GM21526 (cell line): Measurements from ENCODE around the gene PPIE.
A peak's percentile ranks its signal among the peaks of the same experiment; 100 is the strongest.
"Not testable (repeated sequence)": the region's sequence is repeated elsewhere in the genome, so short reads cannot be mapped to it uniquely, and the experiment has no call there.

Experiments
- ATAC-seq: cut with Tn5 transposase; IDR thresholded peaks from one replicate; pipeline ENCODE4 v1.9.1; 2021; ENCODE audit warnings: moderate library complexity; ENCODE audit not compliant: unreplicated experiment, low FRiP score

PPIE gene

GRCh38 chr1:39776886-39777285, 38.2 kb downstream of the PPIE start:
- no peak for ATAC-seq

GRCh38 chr1:39777306-39777705, 38.6 kb downstream of the PPIE start:
- ATAC-seq, result no peak

DNA sequence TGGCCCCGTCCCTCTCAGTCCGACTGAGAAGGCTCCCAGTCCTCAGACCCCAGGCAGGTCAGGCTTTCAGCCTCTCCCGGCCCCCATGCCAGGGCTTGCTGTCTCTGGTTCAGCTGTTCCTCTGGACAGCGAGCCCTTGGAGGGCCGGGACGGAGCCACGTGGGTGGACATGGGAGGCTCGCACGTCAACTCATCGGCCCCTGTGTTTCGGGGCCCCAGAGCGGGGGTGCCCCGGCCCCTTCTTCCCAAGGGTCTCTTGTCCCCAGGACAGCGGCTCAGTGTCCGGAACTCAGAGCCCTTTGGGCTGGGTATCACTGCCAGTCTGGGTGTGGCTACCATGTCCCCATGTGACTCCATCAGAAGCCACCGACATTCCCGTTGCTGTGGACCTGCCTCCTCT, 39.2 kb downstream of the PPIE start:
- ATAC-seq, result not testable (repeated sequence)

- ATAC-seq, result not testable (repeated sequence)
These were observed 39.9 kb downstream of the PPIE start for GRCh38 chr1:39778463-39779099.

DNA sequence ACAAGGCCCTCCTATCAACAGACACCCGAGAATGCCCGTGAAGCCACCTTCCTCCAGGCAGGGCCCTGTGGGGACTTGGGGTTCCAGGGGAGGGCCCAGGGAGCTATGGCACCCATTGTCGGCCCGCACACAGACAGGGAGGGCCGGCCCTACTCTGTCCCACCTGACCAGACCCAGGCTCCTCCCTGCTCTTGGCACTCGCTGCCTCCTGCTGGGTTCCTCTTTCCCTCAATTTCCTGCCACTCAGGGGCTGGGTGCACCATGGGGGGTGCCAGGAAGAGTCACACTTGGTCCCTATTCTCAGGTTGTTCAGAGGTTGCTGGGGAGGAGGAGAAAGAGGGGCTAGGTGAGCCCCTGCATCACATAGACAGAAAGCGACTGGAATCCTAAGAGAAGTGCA, 40.5 kb downstream of the PPIE start:
- ATAC-seq, result no peak

- ATAC-seq, result no peak
These were observed 41.1 kb downstream of the PPIE start for GRCh38 chr1:39779821-39780220.

- no peak for ATAC-seq
These were observed 42.6 kb downstream of the PPIE start for GRCh38 chr1:39781349-39781715.

DNA sequence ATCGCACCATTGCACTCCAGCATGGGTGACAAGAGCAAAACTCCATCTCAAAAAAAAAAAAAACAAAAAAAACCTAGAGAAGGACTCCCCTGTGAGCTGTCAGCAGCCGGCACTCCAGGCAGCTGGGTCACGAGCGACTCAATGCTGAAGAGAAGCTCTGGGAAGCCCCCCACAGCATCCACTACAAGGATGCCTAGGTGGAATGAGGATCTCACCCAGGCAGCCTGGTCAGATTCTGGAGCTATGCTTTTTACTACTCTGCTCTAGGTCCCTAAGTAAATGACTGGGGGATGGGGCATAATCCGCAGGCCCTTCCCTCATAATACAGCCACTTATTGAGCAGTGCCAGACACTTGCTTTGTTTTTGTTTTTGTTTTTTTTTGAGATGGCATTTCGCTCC, 43.4 kb downstream of the PPIE start:
- ATAC-seq, result no peak

DNA sequence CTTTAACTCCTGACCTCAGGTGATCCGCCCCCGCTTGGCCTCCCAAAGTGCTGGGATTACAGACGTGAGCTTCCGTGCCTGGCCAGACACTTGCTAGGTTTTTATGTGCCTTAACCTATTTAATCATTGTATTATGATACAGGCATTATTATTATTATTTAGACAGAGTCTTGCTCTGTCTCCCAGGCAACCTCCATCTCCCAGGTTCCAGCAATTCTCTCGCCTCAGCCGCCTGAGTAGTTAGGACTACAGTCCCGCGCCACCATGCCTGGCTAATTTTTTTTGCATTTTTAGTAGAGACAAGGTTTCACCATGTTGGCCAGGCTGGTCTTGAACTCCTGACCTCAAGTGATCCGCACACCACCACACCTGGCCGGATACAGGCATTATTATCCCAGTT, 44.0 kb downstream of the PPIE start:
- ATAC-seq, result not testable (repeated sequence)

GRCh38 chr1:39786303-39787107, 47.8 kb downstream of the PPIE start:
- not testable (repeated sequence) for ATAC-seq

DNA sequence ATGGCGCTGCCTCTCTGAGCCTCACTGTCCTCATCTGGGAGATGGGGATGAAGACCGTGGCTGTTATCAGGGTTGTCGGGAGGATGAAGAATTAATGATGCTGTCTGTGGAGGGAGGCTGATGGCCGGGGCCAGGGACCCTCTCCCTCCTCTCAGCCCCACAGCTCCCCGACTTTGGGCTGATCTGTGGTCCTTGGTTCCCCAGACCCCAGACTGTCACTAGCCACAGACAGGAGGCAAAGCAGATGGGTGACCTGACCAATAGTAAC, 48.4 kb downstream of the PPIE start:
- not testable (repeated sequence) for ATAC-seq

GRCh38 chr1:39787468-39787867, 48.8 kb downstream of the PPIE start:
- ATAC-seq, result no peak

DNA sequence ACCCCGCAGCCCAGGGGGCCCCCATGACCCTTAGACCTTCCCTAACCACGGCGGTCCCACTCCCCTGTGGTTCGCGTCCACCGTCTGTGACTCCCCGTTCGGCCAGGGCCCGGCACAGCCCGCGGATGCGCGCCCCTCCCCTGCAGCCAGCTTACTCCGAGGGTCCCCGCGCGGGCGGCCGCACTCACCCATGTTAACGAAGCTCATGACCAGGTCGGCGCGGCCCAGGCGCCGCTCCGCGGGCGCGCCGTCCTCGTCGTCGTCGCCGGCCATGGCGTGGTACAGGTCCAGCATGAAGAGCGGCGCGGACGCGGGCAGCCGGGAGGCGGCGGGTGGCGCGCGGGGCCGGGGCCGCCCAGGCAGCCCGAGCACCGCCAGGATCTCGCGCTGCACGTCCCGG, 49.3 kb downstream of the PPIE start:
- ATAC-seq, result not testable (repeated sequence)

DNA sequence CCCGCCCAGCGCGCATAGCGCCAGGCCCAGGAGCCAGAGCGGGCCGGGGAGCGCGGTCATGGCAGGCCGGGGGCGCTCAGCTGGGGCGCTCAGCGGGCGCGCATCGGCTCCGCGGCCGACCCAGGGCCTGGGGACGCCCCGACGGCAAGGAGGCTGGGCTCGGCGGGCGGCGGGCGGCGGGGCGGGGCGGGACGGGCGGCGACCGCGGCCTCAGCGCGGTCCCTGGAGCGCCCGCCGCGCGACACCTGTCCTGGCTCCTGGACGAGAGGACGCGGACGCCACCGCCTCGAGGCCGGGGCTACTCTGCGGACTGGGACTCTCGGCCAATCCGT, 49.7 kb downstream of the PPIE start:
- peak; percentile 11 for ATAC-seq

GRCh38 chr1:39788758-39789570, 50.3 kb downstream of the PPIE start, which contains the start of gene BMP8B:
Gene BMP8B (minus strand): TSS chr1:39788865. CDS start chr1:39788485, 380 bp downstream.
- peak; percentile 60 for ATAC-seq

- ATAC-seq, result no peak
These were observed 51.0 kb downstream of the PPIE start for GRCh38 chr1:39789571-39790110.

DNA sequence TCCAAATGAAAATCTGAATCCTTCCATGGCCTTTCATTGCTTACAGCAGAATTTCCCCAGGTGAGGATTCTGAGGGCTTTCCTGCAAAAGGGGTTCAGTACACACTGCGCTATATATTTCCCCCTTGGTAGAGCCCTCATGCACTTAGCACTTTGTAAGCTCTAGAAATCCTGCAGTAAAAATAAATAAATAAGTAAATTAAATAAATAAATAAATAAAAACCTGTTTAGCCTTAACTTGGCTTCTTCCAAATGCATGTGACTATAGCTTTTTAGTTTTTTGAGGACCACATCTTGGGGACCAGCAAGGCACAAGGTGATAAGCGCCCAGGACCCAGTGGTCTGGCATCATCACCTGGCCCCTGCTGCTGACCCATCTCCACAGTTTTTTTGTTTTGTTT, 53.2 kb downstream of the PPIE start:
- no peak for ATAC-seq

DNA sequence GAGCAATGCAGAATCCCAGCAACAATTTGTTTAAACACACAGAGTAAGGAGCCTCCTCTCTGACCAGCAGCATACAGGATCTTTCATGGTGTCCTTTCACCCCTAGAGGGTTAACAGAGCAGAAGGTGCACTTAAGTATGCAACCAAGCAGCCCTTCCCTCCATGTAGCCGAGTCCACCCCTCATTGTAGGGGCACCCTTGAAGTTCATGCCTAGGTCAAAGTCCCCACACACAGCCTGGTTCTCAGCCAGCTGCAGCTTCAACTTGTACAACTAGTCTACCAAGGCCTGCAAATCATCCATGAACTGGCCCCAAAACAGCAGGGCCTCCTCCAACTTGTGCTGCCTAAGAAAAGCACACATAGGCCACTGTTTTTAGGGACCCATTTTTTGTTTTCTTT, 57.0 kb downstream of the PPIE start:
- ATAC-seq, result no peak

DNA sequence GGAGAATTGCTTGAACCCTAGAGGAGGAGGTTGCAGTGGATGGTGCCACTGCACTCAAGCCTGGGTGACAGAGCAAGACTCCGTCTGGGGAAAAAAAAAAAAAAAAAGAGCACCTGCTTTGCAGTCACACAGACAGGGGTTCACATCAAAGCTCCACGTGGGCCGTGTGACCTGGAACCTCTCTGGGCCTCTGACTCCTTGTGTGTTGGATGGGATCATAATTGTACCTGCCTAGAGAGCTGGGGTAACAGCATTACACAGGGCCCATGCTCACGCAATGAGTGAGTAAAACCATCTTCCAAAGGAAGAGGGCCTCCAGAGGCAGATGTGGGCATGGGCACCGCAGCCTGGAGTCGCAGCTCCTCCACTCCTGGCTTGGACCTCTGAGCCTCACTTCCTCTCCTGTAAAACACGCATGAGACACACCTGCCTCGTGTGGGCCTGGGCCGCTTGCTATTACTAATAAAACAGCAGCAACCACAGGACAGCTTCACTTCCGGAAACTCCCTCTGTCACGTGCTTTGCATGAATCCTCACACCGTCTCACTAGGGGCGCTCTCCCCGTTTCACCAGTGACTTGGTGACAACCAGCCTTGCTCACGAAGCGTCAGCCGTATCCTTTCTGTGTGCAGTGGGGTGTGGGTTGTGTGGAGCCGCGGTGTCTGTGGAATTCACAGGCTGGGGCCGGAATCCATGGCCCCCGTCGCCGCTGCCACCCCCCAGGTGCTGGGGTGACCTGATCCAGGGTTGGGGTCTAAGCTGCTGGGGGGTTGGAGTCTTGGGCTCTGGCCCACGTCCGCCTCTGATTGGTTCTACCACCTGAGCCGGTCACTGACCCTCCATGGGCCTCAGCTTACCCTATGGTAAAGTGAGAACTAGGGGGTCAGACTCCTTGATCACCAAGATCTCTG, 60.4 kb downstream of the PPIE start:
- peak; percentile 80 for ATAC-seq

DNA sequence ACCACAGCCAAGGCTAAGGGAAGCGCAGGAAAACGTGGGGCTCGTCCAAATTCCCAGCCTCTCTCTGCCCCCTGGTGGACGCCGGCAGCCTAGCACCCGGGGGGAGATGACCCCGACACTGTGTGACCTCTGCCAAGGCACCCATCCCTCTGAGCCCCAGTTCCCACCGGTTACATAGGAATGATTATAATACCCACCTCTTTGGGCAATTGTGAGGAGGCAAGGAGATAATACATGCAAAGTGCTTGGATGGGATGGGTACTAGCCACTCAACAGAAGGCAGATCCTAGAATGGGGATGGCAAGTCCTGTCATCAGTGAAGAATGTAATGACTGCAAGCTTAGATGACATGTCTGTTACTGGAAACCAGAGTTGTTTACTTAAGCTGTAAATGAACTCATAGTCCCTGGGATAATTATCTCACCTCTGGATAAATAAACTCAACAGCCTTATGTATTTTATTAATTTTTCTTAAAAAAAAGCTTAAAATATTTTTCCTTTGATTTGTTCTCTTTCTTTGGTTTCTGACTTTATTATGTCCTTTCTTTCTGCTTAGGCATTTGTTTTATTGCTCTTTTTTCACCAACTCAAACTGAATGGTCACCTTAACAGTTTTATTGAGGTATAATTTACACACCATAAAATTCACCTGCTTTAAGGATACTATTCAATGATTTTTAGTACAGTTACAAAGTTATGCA, 61.2 kb downstream of the PPIE start:
- peak; percentile 48 for ATAC-seq
